Spleen (tissue), 11 donors: ENCODE results near the gene PHF21A. TPM values are rescaled to one million over a fixed set of nuclear protein-coding genes. Genes with fewer than 3 reads are reported as not detected.

ENCODE experiments used
- DNase-seq: peaks from one replicate; pipeline ENCODE4 v3.0.0-alpha.2; 2020
- H3K27ac ChIP-seq, 8 donors: fragments of 200-600 bp; sonication (generic) in 7 of 8; 1 replicate in 4 of 8; 2 replicates in 4 of 8; pipeline versions ENCODE4 v1.5.0 to v1.8.0; 2016 to 2021; ENCODE audit warnings: inconsistent platforms in 4 of 8, mild to moderate bottlenecking in 4 of 8, moderate library complexity in 1 of 8
- H3K27me3 ChIP-seq, 7 donors: fragments of 200-600 bp; sonication (generic) in 6 of 7; replicated peaks in 1 of 7; 1 replicate in 4 of 7; 2 replicates in 3 of 7; pipeline versions ENCODE4 v1.5.0 to v1.8.0; 2016 to 2021; ENCODE audit warnings: inconsistent platforms in 3 of 7, mild to moderate bottlenecking in 1 of 7
- H3K36me3 ChIP-seq, 6 donors: fragments of 200-600 bp; sonication (generic) in 5 of 6; 1 replicate in 4 of 6; 2 replicates in 2 of 6; pipeline versions ENCODE4 v1.5.0 to v1.8.0; 2016 to 2021; ENCODE audit warnings: inconsistent platforms in 2 of 6
- H3K4me1 ChIP-seq, 6 donors: fragments of 200-600 bp; sonication (generic) in 5 of 6; 1 replicate in 3 of 6; 2 replicates in 3 of 6; pipeline versions ENCODE4 v1.5.0 to v1.8.0; 2016 to 2021; ENCODE audit warnings: inconsistent platforms in 3 of 6
- H3K4me3 ChIP-seq, 8 donors: fragments of 200-600 bp; sonication (generic) in 7 of 8; 1 replicate in 4 of 8; 2 replicates in 4 of 8; pipeline versions ENCODE4 v1.5.0 to v1.8.0; 2016 to 2021; ENCODE audit warnings: inconsistent platforms in 4 of 8, mild to moderate bottlenecking in 4 of 8, moderate library complexity in 2 of 8
- H3K9me3 ChIP-seq, 8 donors: fragments of 200-600 bp; sonication (generic) in 7 of 8; 1 replicate in 4 of 8; 2 replicates in 4 of 8; pipeline versions ENCODE4 v1.5.0 to v1.8.0; 2016 to 2021; ENCODE audit warnings: inconsistent platforms in 4 of 8
- CTCF ChIP-seq, 11 experiments: fragments of 200-600 bp in 7 of 11; fragments of 450-650 bp in 4 of 11; sonication (generic) in 4 of 11; IDR thresholded peaks in 8 of 11; conservative IDR thresholded peaks in 3 of 11; 1 replicate in 7 of 11; 2 replicates in 4 of 11; pipeline versions ENCODE4 v1.4.0 to v1.8.0; 2016 to 2021; ENCODE audit warnings: antibody characterized with exemption in 11 of 11, inconsistent platforms in 4 of 11, mild to moderate bottlenecking in 1 of 11
- POLR2A ChIP-seq, 3 donors: fragments of 450-650 bp; IDR thresholded peaks; one replicate each; pipeline ENCODE4 v1.5.1; 2017; ENCODE audit warnings: antibody characterized with exemption in 3 of 3, mild to moderate bottlenecking in 1 of 3
- POLR2AphosphoS5 ChIP-seq, 3 donors: sonication (generic); formaldehyde crosslinking; IDR thresholded peaks; one replicate each; pipeline ENCODE4 v1.5.1; 2017; ENCODE audit warnings: antibody characterized with exemption in 3 of 3
- WGBS, 5 donors: extraction: QIAGEN DNeasy Blood & Tissue Kit in 3 of 5; methylation state at CpG; one replicate each; pipeline versions ENCODE4 v1.1.5 to v1.1.7; 2013 to 2018; 5-methylcytosine and 5-hydroxymethylcytosine counted together
- intact Hi-C: fragments of 100-400 bp; cut with DNase I; formaldehyde crosslinking; loops from one replicate; pipeline ENCODE4 v1.15.0; 2023; ENCODE audit warnings: low total_unique reads
- polyA plus RNA-seq, 3 donors: library from polyadenylated mRNA; stranded (reverse); fragments of 200-250 nt; gene quantifications; one replicate each; pipeline ENCODE4 v1.2.1, GENCODE V29; 2013
- total RNA-seq, 7 donors: library from RNA; depleted of rRNA in 3 of 7; stranded (reverse); fragments of >200 nt in 3 of 7; fragmentation: NEBNext Ultra II Directional in 4 of 7; extraction: Animal tissue kit (Norgen Biotek cat#: 25700) in 4 of 7; gene quantifications; one replicate each; pipeline versions ENCODE4 v1.1.0 to v1.2.1, GENCODE V29; 2016 to 2021
- donor health status: healthy with polysubstance abuse.
- donor health status: DM: no; HTN: no; CAD: no; lungs with moderate emphysema.
- donor health status: DM: no; HTN: no; CAD: no.
- donor health status: Bipolar disorder and iron deficiency.
- donor health status: healthy.
- donor health status: DM: no; HTN: no; CAD: no.
- donor health status: DM: yes; HTN: yes; CAD: no.

The PHF21A gene
- total and polyA plus RNA-seq, 10 donors = 9.2 to 110 (median 79.7) TPM

- H3K9me3 ChIP-seq = no peaks in the 10 kb centered on the region
- H3K36me3 ChIP-seq = no peaks in the 10 kb centered on the region
- H3K4me3 ChIP-seq = no peak overlapping the region
- H3K27ac ChIP-seq = no peak overlapping the region
- 89 to 96% (median 93%) methylated on average over 2 of the region's 2 CpGs for WGBS, 5 donors
- no peak for TF ChIP-seq CTCF (IDR thresholded peaks at IDR 0.05 in 8 of 11, conservative IDR thresholded peaks at IDR 0.05 in 3 of 11)
- no peak for TF ChIP-seq POLR2A (IDR thresholded peaks at IDR 0.05)
- TF ChIP-seq POLR2AphosphoS5 (IDR thresholded peaks at IDR 0.05) = no peak
- no peaks in the 10 kb centered on the region for H3K27me3 ChIP-seq
- no peak for DNase-seq
- peaks cover 0 to 14% (median 4%) of the 10 kb centered on the region in 6 donors for H3K4me1 ChIP-seq
- intact Hi-C loops = loop anchor here (10.0 kb wide), 1 partner anchor 106 kb away; no protein-coding TSS in a partner anchor
Measured at GRCh38 chr11:46129133-46129532, 7.9 kb upstream of the PHF21A start.

DNA sequence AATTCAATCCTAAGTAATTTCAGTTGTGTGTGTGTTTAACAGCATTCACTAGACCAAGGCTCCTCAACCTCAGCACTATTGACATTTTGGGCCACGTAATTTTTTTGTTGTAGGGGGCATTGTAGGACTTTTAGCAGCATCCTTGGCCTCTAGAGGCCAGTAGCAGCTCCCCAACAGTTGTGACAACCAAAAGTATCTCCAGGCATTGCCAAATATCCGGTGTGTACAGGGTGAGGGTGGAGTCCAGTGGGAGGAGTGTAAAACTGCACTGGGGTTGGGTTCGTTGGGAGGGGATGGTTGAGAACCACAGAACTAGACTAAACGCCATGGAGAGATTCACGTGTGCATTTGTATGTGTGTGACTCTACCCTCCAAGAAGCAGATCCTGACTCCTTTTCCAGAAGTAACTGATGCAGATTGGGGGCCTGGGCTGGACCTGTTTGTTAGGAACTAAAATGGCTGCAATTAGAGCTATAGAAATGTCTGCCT lies 5.9 kb upstream of the PHF21A start:
- intact Hi-C loops = loop anchor here (10.0 kb wide), 1 partner anchor 108 kb away; no protein-coding TSS in a partner anchor
- Histone ChIP-seq H3K4me1 (peaks cover 0 to 24% (median 14%) of the 10 kb centered on the region in 6 donors), H3K4me3 (peak overlapping the region in 1 of 8 donors; percentile 1), H3K36me3 (no peaks in the 10 kb centered on the region), H3K27ac (peak overlapping the region in 3 of 8 donors; percentile 34 to 60 (median 38)), H3K27me3 (no peaks in the 10 kb centered on the region), H3K9me3 (no peaks in the 10 kb centered on the region)
- WGBS, 5 donors = 14 to 32% (median 16%) methylated on average over 5 of the region's 5 CpGs
- DNase-seq = peak; percentile 77
- TF ChIP-seq POLR2AphosphoS5 (IDR thresholded peaks at IDR 0.05) = peak in 1 of 3 donors; percentile 65
- TF ChIP-seq POLR2A (IDR thresholded peaks at IDR 0.05) = no peak
- TF ChIP-seq CTCF (IDR thresholded peaks at IDR 0.05 in 8 of 11, conservative IDR thresholded peaks at IDR 0.05 in 3 of 11) = peak in 7 of 11 experiments; percentile 12 to 62 (median 41)

DNA sequence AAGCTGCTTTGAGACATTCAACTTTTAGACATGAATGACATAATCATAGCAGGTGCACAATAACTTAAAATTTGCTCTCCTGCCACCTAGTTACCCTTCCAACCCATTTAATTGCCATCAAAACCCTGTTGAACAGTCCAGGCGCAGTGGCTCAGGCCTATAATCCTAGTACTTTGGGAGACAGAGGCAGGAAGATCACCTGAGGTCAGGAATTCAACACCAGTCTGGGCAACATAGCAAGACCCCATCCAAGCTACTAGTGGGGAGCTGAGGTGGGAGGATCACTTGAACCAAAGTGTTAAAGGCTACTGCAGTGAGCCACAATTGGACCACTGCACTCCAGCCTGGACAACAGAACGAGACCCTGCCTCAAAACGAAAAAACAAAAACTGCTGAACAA lies 4.0 kb upstream of the PHF21A start:
- intact Hi-C loops = loop anchor here (10.0 kb wide), 1 partner anchor 110 kb away; no protein-coding TSS in a partner anchor
- H3K27ac ChIP-seq = no peak overlapping the region
- no peak for TF ChIP-seq POLR2AphosphoS5 (IDR thresholded peaks at IDR 0.05)
- TF ChIP-seq POLR2A (IDR thresholded peaks at IDR 0.05) = no peak
- no peak for TF ChIP-seq CTCF (IDR thresholded peaks at IDR 0.05 in 8 of 11, conservative IDR thresholded peaks at IDR 0.05 in 3 of 11)

GRCh38 chr11:46122945-46123715 lies 1.9 kb upstream of the PHF21A start:
- H3K4me3 ChIP-seq = peak overlapping the region in 4 of 8 donors; percentile 87 to 99 (median 96)
- no peak for DNase-seq
- no peaks in the 10 kb centered on the region for H3K36me3 ChIP-seq
- no peak for TF ChIP-seq CTCF (IDR thresholded peaks at IDR 0.05 in 8 of 11, conservative IDR thresholded peaks at IDR 0.05 in 3 of 11)
- no peak for TF ChIP-seq POLR2AphosphoS5 (IDR thresholded peaks at IDR 0.05)
- TF ChIP-seq POLR2A (IDR thresholded peaks at IDR 0.05) = no peak
- H3K27me3 ChIP-seq = no peaks in the 10 kb centered on the region
- peaks cover 11 to 37% (median 27%) of the 10 kb centered on the region in 6 donors for H3K4me1 ChIP-seq
- H3K9me3 ChIP-seq = no peaks in the 10 kb centered on the region
- intact Hi-C loops = loop anchor here (10.0 kb wide), 1 partner anchor 112 kb away; no protein-coding TSS in a partner anchor
- 66 to 73% (median 72%) methylated on average over 7 of the region's 7 CpGs for WGBS, 5 donors
- peak overlapping the region in 7 of 8 donors; percentile 93 to 98 (median 96) for H3K27ac ChIP-seq

More for the DNA sequence above, 4.0 kb upstream of the PHF21A start:
- no peaks in the 10 kb centered on the region for H3K9me3 ChIP-seq
- WGBS, 5 donors = 95 to 100% (median 98%) methylated on average over 3 of the region's 3 CpGs
- H3K4me1 ChIP-seq = peaks cover 0 to 25% (median 15%) of the 10 kb centered on the region in 6 donors
- no peak for DNase-seq
- H3K27me3 ChIP-seq = no peaks in the 10 kb centered on the region
- H3K36me3 ChIP-seq = no peaks in the 10 kb centered on the region
- H3K4me3 ChIP-seq = no peak overlapping the region
